Measurements from ENCODE around the gene ZNF729.

DNA sequence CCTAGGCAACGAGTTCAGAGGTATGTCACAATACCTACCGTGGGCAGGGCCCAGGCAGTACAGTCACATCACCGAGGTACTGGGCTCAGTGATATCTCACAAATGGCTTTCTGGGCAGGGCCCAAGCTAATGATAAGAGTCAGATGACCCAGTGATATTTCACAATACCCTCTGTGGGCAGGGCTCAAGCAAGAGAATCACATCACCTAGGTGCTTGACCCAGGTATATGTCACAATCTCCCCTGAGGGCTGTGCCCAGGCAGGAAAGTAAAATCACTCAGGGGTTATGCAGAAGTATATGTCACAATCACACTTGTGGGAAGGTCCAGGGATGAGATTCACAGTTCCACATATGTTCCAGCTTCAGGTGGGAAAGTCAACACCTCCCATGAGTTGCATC lies 45.3 kb downstream of the ZNF729 start:
- no peak for TF ChIP-seq EGR1 (conservative IDR thresholded peaks at IDR 0.05)
- no peak for TF ChIP-seq NR1H2 (CRISPR knock-in tag; IDR thresholded peaks at IDR 0.05)
- no peak for TF ChIP-seq EZH2 (IDR thresholded peaks at IDR 0.05; ENCODE audit: borderline replicate concordance, low read depth, low read length)
- no peak for TF ChIP-seq ZNF778 (CRISPR knock-in tag; IDR thresholded peaks at IDR 0.05)
